Measurements from ENCODE around the gene ING3.

Gene ING3, protein sequence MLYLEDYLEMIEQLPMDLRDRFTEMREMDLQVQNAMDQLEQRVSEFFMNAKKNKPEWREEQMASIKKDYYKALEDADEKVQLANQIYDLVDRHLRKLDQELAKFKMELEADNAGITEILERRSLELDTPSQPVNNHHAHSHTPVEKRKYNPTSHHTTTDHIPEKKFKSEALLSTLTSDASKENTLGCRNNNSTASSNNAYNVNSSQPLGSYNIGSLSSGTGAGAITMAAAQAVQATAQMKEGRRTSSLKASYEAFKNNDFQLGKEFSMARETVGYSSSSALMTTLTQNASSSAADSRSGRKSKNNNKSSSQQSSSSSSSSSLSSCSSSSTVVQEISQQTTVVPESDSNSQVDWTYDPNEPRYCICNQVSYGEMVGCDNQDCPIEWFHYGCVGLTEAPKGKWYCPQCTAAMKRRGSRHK

DNA sequence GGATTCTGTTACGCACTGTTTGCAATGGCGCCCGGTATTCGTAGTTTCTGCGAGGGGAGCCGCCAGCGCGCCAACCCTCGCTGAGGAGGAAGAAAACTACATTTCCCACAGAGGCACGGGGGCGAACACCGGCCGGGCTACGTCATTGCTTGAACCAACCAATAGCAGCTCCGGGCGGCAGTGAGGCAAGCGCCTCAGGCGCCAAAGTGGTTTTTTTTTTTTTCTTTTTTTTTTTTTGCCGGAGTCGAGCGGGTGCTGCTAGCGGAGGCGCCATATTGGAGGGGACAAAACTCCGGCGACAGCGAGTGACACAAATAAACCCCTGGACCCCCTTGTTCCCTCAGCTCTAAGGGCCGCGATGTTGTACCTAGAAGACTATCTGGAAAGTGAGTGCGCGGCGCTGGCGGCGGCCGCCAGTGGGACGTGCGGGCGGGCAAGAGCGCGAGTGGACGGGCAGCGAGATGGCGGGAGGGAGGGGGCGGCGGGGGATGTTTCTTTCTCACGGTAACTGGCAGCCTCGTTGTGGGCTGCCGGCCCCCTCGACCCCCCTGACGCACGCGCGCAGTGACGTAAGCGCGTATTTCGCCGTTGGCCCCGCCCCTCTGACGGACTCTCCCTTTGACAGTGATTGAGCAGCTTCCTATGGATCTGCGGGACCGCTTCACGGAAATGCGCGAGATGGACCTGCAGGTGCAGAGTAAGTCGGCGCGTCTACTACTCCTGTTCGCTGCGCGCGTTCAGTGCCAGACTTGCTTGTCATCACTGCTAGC, at the start of gene ING3:
Gene ING3, plus strand, starts transcription at position 239 of the 770 bp plus-strand sequence. Its CDS starts 120 bp downstream, at position 359.
- peak; percentile 98 for DNase-seq

DNA sequence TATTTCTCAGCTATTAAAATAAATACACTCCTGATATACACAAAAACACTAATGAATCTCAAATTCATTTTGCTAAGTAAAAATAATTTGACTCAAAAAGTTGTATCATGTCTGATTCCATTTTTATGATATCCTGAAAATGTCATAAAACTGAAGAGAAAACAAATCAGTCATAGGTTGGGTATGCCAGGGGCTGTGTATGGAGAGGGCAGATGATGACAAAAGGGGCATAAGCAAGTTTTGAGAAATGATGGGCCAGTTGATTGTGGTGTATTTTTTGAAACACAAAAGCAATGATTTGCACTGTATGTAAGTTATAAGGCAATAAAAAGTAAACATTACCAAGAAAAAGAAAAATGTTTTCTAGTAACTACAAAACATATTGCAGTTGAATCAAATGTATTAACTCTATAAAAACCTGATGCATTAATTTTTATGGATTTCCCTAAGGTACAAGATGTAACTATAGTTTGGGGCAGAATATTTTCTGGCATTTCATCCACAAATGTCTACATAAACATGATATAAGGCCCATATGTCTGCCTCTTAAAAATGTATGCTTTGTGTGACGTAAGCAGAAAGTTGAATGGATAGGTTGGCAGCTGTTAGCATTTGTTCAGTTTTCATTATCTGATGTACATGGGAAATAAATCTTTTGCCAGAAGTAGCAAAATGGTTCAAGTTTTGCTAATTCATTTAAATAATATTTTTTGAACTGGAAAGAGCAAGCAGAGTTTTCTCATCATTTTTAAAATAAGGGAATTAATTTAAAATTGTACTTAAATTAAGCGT, 35.1 kb upstream of the ING3 start:
- DNase-seq = no peak

DNA sequence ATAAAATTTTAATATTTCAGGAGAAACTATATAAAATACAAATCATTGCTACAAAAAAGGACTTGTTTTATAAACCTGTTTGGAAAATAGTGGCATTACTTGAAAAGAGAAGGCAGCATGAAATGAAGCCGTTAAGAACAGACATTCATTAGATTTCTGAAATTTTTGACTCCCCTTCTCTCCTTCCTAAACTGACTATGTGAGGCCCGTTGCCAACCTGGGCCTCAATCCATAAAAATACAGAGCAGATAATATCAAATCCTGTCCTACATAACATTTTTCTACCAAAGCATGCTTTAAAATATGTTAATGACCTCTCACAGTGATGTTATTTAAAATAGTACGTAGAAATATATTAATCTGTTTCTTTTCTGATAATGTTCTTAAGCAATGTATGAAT, 34.5 kb upstream of the ING3 start:
- no peak for DNase-seq

DNA sequence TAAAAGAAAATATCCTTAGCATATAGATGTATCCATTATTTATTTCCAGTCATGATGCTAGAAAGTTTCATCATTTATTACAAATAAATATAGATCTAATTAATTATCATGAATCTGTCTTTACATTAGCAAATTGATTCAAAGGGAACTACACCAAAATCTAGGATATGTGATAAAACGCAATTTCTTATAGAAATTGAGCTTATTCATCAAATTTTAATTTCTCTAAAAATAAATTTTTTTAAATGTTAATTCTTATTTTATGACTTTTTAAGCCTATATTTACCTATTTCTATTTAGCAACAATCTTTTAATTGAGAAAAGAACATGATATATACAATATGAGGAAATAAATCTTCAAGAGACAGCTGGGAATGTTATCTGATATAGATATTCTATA, 34.0 kb upstream of the ING3 start:
- no peak for DNase-seq

GRCh38 chr7:120919466-120919865, 31.1 kb upstream of the ING3 start:
- no peak for DNase-seq

- DNase-seq = no peak
Measured at GRCh38 chr7:120920034-120920433, 30.5 kb upstream of the ING3 start.

DNA sequence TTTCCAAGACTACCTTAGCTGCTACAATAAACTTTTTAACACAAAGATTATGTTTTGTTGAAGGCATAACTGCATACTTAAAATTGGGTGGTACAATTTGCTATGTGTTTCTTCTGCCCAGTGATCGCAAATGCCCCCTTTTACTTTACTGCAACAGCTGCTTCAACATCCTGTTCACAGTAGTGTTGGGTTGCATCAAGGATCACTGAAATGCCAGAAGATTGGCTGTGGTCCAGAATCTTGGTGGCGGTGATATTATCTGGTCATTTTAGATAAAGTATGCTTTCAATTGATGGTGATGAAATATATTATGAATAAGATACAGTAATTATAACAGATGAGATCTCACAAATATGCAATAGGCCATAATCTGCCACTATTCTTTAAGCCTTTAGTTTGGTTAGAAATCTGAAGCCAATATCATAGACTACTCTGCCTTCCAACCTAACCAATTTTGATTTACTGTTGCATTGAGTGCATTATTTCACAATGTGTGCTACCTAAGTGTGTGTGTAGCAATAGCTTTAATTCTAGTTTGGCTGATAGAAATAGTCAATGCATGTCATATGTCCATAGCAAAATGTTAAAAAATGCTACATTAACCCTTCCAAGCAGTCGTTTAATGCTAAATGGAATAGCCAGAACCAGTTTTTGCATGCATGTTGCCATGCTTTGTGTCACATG, 29.8 kb upstream of the ING3 start:
- DNase-seq = no peak

GRCh38 chr7:120924837-120925236, 25.7 kb upstream of the ING3 start:
- DNase-seq = no peak

DNA sequence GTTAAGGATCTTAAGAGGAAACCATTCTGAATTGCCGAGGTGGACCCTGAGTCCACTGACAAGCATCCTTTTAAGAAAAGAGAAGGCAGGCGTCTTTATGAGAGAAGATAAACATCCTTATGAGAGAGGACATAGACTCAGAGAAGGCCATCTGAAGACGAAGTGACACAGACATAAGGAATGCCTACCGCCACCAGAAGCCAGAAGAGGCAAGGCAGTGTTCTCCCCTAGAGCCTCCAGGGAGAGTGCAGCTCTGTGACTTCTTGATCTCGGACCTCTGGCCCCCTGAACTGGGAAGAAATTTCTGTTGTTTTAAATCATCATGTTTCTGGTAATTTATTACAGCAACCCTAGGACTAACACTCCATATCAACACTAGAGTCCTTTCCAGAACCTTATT, 25.2 kb upstream of the ING3 start:
- no peak for DNase-seq

GRCh38 chr7:120926943-120927346, 23.6 kb upstream of the ING3 start:
- DNase-seq = no peak

DNA sequence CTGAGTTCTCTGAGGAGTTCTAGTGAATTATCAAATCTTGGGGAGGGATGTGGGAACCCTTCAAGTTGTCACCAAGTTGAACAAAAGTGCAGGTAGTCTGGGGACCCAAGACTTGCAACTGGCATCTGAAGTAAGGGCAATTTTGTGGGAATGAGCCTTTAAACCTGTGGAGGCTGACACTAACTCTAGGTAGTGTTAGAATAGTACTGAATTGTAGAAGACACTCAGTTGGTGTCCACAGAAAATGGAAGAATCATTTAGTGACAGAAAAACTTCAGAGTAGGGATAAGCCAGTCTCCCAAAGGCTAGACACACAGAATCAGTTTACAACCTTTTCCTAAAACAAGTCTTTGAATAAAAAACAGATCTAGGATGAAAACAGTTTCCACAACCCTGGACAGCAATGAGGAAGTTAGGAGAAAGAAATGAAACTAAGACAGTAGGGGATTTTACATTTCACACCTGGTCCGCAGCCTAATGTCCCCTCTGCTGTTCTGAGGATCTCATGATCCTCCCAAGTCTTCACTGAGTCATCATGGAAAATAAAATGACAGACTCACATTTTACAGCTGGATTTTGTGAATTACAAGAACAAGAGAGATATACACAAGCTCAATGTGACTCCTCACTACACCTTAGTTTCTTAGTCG, 23.0 kb upstream of the ING3 start:
- DNase-seq = no peak

GRCh38 chr7:120931243-120931642, 19.3 kb upstream of the ING3 start:
- no peak for DNase-seq

DNA sequence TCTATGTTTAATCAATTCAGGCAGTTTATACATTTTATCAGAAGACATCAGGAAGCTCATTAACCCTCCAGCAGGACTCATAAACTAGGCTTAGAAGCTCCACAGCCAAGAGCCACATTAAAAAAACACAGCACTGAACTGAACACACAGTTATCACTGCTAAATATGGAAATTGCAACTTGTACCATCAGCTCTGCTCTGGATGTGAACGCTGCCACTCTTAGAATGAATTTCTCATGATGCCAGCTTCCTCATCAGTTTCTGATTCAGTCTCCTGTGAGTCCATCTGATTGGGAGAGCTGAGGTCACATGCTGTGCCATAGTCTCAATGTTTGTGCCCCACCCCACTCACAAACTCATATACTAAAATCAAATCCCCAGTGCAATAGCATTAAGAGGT, 17.1 kb upstream of the ING3 start:
- no peak for DNase-seq

DNA sequence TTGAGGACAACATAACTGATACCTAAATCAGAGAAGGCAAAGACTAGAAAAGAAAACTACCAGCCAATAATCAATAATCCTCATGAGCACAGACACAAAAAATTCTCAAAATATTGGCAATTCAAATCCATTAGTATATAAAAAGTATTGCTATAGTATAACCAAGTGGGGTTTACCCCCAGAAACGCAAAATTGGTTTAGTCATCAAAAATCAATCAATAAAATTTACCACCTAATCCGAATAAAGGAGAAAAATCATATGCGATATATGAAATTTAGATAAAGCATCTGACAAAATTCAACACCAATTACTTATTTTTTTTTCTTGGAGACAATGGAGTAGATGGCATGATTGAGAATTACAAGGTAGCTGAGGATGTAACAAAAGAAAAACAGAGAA, 11.2 kb upstream of the ING3 start:
- DNase-seq = no peak

DNA sequence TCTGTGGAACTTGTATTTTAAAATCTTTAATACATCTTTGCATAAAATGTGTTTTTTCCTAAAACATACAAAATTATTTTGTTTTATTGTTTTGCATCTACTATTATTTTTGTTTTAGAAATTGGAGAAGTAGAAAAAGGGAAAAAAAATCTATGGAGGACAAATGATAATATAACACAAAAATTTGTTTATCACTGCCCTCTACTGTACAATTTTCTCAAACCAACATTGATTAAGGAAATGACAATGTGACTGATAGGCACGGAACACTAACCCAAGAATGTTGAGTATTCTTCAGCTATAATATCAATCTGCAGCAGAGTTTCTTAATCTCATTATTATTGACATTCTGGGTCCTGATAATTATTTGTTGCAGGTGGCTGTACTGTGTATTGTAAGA, 9.5 kb upstream of the ING3 start:
- no peak for DNase-seq

DNA sequence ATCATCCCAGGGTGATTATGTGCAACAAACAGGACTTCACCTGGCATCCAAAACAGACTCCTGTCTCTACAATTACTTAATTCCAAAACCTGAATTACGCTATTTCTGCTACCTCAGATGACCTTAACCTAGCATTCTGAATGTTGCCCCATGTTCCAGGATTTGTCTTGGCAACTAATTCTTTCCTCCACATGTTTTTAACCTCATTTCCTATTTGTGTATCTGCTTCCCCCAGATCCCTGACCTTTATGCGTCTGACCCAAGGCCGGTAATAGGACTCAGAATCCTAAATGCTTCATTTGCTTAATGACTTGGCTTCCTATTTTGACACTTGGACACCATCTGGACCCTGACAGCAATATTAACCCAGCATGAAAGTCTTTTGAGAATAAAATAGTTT, 8.7 kb upstream of the ING3 start:
- no peak for DNase-seq

- DNase-seq = no peak
Measured at GRCh38 chr7:120942861-120943260, 7.7 kb upstream of the ING3 start.

DNA sequence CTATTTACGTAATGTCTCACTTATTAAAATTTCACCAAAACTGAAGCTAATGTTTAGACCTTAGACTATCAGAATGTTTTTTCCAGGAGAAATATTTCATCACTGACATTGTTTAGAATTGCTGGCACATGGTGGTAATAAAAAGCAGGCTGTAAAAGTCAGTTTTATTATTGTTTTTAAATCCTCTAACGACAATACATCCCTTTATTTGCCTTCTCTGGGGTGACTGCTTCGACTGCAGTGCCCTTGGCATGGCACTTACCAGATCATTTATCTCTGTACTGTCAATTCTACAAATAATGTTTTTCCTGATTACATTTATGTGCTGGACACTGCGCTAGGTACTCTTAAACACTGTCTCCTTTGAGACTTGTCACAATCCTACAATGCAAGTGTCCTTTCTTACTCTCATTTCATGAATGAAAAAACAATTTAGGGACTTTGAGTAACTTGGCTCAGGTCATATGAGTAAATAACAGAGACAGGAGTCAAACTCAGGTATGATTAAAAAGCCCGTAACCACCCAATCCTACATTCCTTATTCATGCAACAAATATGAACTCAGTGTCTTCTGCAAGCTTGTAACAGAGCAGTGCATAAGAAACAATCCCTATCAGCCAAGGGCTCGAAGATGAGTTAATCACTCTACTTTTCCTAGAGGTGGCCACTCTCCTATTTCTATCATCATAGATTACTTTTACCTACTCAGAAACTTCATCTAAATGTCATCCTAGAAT, 5.6 kb upstream of the ING3 start:
- no peak for DNase-seq

- no peak for DNase-seq
Measured at GRCh38 chr7:120947980-120948379, 2.6 kb upstream of the ING3 start.

- no peak for DNase-seq
Measured at GRCh38 chr7:120949393-120949911, 1.1 kb upstream of the ING3 start.

- no peak for DNase-seq
Measured at GRCh38 chr7:120949998-120950538, 509 bp upstream of the ING3 start.

Measured in activated CD4-positive, CD25-positive, alpha-beta regulatory T cell treated with anti-CD3 and anti-CD28 coated beads, Interleukin-2, amount 50 U/mL, for 72 hours (primary cell).